ENCODE measurements around the gene ANK3.
"Not testable (repeated sequence)": the region's sequence is repeated elsewhere in the genome, so short reads cannot be mapped to it uniquely, and the experiment has no call there.

The ANK3 gene

DNA sequence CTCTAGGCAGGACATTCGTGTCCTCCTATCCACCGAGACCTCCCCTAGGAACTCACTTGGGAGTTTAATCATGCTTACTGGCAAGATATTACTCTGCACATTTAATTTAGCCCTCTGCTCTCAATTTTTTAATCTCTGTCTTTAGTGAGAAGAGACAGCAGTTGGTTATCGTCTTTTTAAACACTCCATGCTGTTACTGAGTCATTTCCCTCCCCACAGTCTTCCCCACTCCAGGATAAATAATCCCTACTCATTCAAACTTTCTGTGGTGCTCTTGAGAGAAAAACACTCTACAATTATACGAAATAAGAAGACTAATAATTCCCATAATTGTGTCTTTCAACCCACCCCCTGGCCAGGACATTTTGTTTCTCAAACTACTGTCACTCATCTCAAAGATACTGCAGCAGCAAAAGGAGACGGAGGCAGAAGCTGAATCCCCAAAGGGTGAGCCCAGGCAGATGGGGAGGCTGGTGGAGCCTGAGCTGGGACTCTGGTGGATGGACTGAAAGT lies 84.2 kb downstream of the ANK3 start:
- DNase-seq (ENCODE audit: low read depth in 2 of 2) = no peak

DNA sequence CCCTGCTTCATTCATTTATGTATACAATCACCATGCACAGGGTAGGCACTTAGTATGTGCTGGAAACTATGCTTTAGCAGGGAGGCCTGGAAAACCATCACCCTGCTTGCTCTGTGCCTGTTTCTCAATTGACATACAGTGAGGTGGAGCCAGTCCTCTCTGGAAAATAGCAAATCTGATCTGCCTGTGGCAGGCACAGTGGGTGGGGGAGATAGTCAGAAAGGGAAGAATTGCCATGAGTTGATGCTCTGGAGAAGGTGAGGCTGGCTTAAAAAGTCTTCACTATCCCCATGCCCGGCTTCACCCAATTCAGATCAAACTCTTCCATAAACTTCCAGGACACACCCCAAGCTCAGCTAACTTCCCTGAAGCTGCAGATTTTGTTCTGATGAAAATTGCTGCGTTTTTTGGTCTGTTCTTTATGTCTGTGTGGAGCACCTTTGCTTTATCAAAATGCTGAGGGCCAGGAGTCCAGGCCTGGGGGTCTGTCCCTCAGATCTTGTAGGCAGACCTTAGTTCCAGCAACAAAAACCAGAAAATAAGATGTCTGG lies 84.8 kb downstream of the ANK3 start:
- DNase-seq (ENCODE audit: low read depth in 2 of 2) = no peak

DNA sequence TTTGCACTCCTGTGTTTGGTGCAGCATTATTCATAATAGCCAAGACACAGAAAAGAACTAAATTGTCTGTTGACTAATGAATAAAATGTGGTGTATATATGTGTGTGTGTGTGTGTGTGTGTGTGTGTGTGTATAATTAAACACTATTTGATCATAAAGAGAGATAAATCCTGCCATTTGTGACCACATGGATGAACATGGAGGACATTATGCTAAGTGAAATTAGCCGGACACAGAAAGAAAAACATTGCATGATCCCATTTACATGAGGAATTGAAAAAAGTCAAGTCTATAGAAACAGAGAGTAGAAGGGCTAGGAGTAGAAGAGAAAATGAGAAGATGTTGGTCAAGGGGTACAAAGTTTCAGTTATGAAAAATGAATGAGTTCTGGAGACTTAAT lies 85.9 kb downstream of the ANK3 start:
- DNase-seq (ENCODE audit: low read depth in 2 of 2) = no peak

DNA sequence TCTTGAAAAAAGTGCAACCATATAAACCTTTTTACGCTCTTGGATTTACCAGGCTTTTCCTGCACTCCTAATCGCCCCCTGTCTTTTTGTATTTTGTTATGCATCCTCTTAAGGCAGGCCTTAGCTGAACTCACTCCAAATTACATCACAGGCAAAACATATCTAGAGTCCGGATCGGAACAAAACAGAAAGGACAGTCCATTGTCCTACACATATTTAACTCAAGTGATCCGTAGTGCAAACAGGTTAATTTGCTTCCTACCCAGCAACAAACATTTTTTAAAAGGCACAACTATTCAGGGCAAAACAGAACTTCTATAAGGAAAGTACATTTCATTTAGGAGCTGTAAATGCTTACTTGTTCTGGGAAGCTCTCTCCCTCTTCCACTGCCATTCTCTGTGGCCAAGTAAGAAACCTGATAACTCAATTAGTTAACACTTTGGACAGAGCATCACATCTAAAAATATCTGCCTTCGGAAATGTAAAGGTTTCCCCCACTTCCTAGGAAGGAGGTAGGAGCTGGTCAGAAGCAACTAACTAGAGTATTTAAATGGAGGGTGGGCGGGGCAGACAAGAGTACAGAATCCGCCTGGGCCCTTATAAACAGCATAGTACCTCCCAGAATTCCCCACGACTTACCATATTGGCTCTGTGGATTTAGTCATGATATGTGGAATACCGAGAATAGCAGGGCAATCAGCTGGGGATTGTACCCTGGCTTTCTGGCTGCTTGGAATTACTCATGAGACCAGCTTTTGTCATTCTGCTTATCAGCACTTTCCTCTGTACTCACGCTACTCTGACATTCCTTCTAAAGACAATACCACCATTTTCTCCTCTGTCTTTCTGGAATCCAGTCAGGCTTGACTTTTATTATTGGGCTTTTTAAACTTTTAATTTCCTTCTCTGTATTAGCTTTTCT lies 89.5 kb downstream of the ANK3 start:
- DNase-seq (ENCODE audit: low read depth in 2 of 2) = no peak

DNA sequence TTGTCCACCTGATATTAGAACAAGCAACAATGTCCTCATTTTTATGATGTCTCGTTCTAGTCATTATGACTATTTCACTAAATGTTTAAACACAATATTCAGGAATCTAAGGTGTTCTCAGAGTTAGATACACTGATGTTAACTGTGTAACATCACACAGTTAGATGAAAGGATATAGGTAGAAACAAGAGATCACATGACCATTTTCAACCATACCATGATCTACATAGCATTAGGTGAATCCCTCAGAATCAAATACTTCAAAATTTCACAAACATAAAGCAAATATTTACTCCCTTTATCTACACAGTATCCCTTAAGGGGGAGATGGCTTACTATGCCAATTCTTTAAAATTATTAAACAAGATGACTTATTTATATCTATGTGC lies 90.3 kb downstream of the ANK3 start:
- DNase-seq (ENCODE audit: low read depth in 2 of 2) = no peak

DNA sequence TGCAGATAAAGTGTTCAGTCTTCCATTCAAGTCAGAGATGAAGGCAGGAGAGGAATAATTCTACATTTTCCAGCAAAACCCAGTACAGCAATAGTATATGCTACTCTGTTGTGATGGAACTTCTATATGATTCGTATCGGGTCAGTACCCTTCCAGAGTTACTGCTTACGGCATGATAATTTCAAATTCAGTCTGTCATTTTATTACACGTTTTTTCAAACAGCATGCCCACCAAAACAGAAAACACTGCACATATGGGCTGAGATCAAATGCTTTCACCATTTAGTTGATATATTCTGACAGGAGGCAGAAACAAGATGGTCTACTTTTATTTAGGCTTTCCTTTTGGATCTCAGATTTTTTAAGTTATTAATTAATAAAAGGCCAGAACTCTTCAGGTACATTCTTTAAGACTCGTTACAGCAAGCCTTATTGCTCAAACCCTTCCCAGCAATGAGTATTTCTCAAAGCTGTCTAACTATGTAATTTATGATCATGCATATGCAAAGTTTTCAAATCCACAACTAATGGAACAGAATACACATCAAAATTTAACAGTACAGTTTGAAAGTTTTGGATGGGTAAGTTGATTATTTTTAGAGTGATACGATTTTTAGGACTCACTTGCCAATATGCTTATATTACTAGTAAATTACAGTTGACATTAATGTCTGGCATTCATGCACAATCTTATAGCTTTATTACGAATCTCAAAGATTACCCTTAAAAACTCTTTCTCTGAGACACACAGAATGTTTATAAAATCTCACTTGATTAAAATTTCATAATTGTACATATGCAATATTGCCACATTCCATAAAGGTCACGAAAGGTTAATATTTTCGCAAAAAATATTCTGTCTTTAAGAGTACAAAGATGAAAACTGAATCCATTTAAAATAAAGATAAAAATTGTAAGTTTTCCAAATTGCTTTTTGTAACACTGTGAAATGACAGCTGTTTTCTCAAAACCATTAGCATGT lies 91.0 kb downstream of the ANK3 start:
- DNase-seq (ENCODE audit: low read depth in 2 of 2) = no peak

DNA sequence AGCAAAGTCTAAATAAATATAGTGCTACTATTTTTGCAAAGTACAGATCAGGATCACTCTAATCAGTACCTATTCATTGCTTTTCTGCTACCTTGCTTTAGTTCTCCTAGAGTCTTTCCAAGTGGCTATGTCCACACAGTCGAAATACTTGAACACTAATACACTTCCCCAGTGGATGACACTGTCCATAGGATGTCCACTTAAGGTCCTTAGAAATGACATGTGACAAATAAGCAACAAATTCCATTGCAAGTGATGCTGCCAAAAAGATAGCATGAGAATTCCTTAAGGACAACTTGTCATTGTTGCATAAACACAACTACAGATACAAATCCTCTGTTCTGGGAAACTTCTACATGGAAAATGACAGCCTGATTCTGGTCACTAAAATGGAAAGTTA lies 93.6 kb downstream of the ANK3 start:
- no peak for DNase-seq (ENCODE audit: low read depth in 2 of 2)

DNA sequence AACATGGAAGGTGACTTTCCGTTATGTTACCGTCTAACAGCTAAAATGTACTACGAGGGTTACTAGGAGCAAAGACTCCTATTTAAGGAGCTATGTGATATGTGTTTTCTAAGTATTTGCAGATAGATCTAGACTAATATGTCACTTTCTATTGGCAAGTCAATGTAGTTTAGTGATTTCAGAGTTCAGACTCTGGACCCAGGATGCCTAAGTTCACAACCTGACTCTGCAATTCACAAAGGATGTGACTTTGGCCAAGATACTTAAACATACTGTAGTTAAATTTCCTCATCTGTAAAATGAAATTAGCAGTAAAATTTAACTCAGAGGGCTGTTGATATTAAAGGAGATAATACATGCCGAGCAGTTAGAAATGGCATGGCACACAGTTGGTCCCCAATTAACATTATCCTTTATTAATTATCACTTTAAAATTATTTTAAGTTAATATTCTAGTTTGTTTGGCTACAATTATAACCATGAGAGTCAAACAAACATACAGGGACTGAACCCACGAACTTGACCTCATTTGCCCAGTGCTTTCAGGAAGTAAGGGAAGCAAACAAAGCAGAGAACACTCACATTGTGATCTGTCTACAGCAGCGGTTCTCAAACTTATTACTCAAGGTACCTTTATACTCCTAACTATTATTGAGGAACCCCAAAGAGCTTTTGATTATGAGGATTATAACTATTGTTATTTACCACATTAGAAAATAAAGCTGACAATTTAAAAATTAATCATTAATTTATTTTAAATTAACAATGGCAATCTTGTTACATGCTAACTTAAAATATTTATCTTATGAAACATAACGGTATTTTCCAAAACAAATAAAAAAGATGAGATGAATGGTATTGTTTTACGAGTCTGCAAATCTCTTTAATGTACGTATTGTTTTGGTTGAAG lies 94.4 kb downstream of the ANK3 start:
- no peak for DNase-seq (ENCODE audit: low read depth in 2 of 2)

DNA sequence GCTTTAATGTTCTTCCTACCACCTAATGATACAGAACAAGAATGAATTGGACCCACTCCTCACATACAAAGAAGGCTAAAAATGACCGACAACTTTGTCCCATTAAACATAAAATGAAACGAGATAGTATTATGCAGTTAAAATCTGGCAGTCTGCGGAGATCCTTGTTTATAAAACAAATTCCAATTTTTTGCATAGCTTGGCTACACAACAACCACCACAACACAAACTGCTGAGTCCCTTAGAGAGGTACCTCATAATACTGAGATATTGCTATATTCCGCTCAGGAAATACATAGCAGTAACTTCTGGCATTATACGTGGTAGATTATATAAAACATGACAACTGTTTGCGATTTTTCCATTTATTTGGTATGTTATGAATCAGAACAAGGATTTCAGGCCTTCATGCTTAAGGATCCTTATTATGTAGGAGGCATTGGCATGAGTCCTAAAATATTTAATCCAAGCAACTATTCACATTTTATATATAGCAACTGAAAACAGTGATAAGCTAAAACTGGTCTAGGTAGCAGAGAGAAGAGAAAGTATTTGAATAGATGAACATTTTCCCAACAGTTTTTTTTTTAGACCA lies 96.0 kb downstream of the ANK3 start:
- no peak for DNase-seq (ENCODE audit: low read depth in 2 of 2)

DNA sequence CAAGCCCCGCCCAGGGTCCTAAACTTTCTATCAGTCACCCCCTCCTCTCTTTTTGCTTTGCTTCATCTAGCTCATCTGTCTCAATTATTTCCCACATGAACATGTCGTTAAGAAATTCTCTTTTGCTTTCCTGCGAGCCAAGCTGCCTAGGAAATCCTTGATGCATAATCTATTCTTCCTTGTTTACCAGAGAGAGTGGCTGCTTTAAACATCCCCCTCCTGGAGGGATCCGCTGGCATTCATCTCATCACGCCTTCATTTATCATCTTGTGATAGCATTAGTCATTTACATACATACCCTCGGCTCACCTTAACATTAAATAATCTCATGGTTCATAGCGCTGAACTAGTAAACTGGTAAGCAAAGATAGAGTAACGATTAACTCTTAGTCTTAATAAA lies 96.7 kb downstream of the ANK3 start:
- DNase-seq (ENCODE audit: low read depth in 2 of 2) = no peak

DNA sequence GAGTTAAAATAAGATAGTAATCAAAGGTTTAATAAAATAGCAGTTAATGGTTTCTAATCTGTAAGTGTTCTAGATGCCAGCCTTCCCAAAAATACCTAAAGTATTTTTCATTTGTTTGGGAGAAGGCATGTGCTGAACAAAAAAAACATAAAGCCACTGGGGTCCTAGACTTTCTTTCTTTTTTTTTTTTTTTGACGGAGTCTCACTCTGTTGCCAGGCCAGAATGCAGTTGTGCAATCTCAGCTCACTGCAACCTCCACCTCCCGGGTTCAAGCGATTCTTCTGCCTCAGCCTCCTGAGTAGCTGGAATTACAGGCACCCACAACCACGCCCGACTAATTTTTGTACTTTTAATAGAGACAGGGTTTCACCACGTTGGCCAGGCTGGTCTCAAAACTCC lies 97.1 kb downstream of the ANK3 start:
- DNase-seq (ENCODE audit: low read depth in 2 of 2) = not testable (repeated sequence)

DNA sequence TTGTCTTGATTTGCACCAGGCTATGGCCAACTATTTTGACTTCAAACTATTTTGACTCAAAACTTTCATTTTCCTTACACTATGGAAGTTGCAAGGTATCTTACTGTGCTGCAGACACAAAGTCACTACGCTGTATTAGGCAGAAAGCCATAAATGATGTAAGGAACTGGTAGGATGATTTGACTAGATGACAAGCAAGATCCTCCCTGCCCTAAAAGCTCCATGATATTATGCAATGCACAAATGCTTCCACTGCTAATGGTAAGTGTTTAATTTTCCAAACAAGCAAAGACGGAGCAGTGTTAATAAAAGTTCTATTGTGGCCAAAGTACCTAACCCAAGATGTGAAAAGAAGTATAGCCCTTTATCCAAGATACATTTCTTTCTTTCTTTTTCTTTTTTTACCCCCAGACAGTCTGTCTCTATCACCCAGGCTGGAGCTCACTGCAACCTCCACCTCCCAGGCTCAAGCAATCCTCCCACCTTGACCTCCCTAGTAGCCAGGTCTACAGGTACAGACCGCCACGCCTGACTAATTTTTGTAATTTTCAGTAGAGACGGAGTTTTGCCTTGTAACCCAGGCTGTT lies 98.2 kb downstream of the ANK3 start:
- no peak for DNase-seq (ENCODE audit: low read depth in 2 of 2)

DNA sequence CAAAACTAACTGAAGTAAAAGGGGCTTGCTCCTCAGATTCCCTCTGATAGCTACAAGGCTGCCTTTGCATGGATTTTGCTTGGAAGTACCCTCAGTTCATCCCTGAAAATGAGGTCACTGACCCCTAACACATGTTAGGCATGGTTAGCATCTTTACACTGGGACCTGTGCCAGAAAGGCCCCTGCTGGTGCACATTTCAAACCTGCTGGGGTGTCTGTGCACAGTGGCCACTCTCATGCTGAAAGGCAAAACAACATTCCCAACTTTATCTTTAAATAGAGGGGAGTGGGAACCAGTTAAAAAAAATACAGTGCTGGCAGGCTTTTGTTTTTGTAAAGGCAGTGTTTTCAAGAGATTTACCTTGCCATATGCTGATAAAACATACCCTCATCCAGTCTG lies 99.1 kb downstream of the ANK3 start:
- no peak for DNase-seq (ENCODE audit: low read depth in 2 of 2)

DNA sequence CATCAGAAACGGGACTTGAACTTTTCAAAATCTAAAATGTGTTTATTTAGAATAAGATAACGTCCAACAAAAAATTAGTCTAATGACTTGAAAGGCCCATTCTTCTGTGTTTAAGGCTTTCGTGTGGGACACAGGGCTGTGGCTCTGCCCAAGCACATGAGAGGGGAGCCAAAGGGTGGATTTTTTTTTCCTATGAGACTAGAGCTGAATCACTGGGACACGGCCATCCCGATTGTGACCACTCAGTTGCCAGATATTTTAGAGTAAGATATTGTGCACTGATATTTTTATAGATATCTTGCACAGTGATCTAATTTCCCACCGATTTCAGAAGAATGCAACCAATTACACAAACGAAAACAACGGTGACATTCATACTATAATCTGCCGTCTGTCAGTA lies 99.9 kb downstream of the ANK3 start:
- no peak for DNase-seq (ENCODE audit: low read depth in 2 of 2)

DNA sequence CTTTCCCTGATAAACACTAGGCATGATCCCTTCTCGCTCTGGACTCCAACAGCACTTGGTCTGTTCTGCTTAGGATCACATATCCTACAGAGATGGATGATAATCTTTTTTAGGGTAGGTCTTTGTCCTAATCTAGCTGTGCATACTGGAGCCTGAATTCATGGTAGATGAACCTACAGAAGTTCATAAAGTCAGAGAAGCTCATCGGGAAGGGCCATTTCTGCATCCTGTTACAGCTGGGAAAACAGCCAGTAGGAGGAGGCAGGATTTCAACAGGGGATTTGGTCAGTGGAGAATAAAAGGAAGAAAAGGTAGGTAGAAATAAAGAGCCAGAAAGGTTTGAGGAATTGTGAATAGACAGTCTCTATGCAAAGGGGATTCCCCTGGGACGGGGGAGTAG lies 101.4 kb downstream of the ANK3 start:
- DNase-seq (ENCODE audit: low read depth in 2 of 2) = no peak

DNA sequence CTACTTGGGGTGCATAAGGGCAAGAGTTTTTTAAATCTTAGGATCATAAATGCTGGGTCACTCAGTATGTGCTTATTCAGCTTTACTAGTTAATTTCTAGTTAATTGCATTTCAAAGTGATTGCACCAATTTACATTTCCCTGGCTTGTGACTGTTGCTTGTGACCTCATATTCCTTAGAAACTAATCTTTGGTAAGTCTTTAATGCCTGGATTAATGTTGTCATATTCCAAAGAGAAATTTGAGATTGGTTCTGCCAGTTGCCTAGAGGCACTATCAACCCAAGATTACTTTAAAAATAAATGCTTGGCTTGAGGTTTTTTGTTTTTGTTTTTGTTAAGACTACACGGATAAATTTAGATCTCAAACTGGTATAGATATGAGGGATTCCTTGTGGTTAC lies 103.1 kb downstream of the ANK3 start:
- DNase-seq (ENCODE audit: low read depth in 2 of 2) = no peak

DNA sequence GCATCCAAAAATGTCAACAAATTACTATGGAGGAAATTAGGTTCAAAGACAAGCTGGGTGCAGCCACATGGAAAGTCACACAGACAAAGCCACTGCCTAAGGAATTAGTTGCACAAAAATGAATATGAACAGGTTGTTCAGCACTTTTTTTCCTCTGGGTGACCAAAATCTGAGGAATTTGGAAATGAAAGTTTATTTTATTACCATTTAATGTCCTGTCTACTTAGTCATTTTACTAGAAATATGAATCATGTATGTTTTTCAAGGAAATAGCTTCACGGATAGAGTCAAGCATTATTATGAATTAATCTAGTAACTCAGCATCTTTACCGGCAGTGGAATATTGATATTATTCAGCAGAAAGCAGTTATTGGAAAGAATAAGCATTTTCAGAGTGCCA lies 106.3 kb downstream of the ANK3 start:
- no peak for DNase-seq (ENCODE audit: low read depth in 2 of 2)

DNA sequence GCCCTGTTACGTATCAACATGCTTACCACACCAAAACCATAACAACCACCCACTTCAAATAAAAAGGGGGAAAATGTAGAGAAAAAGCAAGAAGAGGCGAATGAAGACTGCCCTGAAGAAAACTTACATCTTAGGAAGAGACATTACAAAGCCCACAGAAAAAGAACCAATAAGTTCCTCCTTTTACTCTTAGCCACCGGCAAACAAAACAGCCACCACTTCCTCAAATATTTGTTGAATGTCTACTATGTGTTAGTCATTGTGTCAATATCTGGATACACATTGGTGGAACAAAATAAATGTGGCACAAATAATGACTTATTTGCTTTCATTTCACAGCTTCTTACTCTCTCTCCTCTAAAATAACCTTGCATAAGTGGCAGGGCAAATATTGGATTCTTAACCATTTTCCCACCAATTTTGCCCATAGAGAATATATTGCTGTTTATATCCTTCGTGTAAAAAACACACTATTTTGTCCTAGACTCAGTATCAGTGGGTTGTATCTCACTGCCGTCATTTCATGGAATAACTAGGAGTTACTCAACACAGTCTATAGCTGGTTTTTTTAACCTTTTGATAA lies 106.8 kb downstream of the ANK3 start:
- no peak for DNase-seq (ENCODE audit: low read depth in 2 of 2)

DNA sequence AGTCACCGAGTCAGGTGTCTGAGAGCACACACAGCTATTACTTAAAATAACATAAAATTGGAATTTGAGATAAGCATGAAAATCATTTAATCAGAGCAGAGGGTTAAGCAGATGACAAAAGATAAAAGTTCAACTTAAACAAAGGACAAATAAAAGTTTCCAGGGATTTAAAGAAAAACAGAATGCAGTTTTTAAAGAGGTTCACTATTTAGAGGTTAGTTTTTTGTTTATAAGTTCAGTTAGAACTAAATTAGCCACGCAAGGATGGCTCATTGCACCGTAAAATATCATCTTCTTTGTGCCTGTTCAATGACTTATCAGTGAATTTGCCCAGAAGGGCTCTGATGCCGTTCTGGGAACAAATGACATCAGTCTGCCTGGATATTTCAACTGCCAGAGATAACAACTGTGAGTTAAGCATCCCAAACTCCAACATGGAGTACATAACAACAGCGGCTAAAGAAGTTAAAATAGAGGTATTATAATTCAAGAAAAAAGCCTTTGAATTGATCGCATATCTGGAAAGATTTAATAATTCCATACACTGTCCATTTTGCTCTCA lies 107.8 kb downstream of the ANK3 start:
- no peak for DNase-seq (ENCODE audit: low read depth in 2 of 2)

DNA sequence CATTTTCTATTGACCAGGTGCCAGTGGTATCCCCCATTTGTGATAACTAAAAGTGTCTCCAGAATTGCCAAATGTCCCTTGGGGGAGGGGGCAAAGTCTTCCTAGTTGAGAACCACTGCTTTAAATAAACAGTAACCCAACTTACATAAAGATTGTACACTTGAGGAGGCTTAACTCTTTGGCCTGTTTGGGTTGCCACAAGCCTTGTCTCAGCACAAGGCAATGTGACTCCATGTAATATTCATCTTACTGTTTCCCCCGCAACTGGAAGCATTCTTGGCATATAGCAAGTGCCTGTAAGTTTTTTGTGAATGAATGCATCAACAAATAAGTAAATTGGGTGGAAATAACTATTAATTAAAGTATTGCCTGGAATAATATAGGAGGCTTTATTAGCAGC lies 108.3 kb downstream of the ANK3 start:
- DNase-seq (ENCODE audit: low read depth in 2 of 2) = no peak
